ENCODE measurements around the gene SNF8.

SNF8 gene

DNA sequence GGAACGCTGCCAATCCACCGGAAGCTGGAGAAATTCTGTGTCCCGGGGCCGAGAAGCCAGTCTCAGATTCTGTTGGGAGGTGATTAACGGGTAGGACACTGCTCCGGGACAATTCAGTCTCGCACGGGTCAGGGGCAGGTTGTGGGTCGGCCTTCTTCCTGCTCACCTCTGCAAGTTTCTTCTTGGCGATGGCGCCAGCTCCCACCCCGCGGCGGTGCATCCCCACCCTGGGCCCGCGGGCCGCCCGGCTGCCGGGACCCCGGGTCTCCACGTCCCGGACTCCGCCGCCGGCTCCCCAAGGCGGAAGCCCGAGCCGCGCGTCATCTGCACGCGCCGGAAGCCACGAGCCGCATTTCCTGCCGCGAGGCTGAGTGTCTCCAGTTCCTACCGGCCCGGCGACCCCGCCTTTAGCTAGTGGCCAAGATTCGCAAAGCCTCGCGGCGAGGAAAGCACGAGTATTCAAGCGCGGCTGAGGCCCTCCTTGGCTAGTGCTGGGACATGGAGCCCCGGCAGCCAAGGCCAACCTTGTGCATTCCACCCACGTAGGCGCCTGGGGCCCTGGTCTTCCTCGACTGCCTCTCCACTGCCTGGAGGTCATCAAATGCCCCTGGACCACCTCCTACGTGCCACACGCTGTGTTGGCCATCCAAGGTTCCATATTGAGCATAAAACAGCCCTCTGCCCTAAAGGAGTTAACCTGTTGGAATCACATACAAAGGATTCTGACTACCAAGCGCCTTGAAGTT, at the start of gene SNF8:
Gene SNF8 (minus strand): TSS at position 328 of the 746 bp plus-strand sequence. CDS start 108 bp downstream, at position 220.
- Mint-ChIP-seq H3K36me3 (peaks cover 9% of the 10 kb centered on the region), H3K4me1 (peaks cover 9% of the 10 kb centered on the region), H3K4me3 (peak within 1 kb of the TSS; percentile 98), H3K27ac (peak within 1 kb of the TSS; percentile 94), H3K27me3 (peaks cover 3% of the 10 kb centered on the region), H3K9me3 (peaks cover 3% of the 10 kb centered on the region)
- ATAC-seq (ENCODE audit: low read depth) (peak; percentile 97), DNase-seq (ENCODE audit: low spot score in 2 of 2) (peak; percentile 87 to 94)

DNA sequence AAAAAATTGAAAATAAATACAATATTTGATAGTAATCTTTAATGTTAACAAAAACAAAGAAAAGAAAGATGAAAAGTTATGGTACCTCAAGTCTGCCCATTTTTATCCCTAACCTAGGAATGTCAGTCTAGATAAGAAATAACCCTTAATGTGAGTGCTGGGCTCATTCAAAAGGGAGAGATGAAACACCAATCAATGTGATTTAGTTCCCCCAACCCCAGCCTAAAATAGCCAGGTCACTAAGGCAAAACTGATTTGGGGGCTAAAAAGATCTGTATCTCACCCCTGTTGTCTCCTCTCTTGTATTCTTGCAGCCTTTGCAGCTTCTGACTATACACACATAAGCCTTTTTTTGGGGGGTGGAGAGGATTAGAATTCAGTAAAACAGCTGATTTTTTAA, 49.3 kb upstream of the SNF8 start:
- no peak for ATAC-seq (ENCODE audit: low read depth)
- Mint-ChIP-seq H3K36me3 (no peaks in the 10 kb centered on the region), H3K27ac (no peak overlapping the region), H3K27me3 (peaks cover 25% of the 10 kb centered on the region), H3K4me3 (no peak overlapping the region), H3K4me1 (peaks cover 12% of the 10 kb centered on the region), H3K9me3 (no peaks in the 10 kb centered on the region)
- no peak for DNase-seq (ENCODE audit: low spot score in 2 of 2)

DNA sequence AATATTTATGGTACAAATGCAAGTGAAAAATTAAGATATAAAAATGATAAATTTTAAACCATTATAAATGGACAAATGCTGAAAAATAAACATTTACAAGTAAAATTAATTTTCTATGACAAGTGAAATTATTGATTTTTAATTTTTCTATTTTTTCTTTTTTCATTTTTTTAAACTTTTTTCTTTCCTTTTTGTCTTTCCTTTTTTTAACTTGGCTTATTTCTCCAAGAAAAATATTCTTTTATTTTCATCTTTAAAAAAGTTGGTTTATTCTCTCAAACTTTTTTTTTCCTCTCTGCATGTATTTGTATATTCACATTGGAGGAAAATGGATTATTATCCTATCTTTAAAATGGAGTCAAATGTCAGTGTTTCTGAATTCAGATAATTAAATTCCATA, 48.7 kb upstream of the SNF8 start:
- Mint-ChIP-seq H3K36me3 (no peaks in the 10 kb centered on the region), H3K4me1 (peaks cover 12% of the 10 kb centered on the region), H3K4me3 (no peak overlapping the region), H3K27me3 (peaks cover 22% of the 10 kb centered on the region), H3K9me3 (no peaks in the 10 kb centered on the region), H3K27ac (no peak overlapping the region)
- DNase-seq (ENCODE audit: low spot score in 2 of 2): no peak
- no peak for ATAC-seq (ENCODE audit: low read depth)

GRCh38 chr17:48992444-48992843, 47.8 kb upstream of the SNF8 start:
- Mint-ChIP-seq H3K27ac (no peak overlapping the region), H3K27me3 (peaks cover 21% of the 10 kb centered on the region), H3K9me3 (no peaks in the 10 kb centered on the region), H3K36me3 (no peaks in the 10 kb centered on the region), H3K4me1 (peaks cover 7% of the 10 kb centered on the region), H3K4me3 (no peak overlapping the region)
- DNase-seq (ENCODE audit: low spot score in 2 of 2) (no peak), ATAC-seq (ENCODE audit: low read depth) (no peak)

DNA sequence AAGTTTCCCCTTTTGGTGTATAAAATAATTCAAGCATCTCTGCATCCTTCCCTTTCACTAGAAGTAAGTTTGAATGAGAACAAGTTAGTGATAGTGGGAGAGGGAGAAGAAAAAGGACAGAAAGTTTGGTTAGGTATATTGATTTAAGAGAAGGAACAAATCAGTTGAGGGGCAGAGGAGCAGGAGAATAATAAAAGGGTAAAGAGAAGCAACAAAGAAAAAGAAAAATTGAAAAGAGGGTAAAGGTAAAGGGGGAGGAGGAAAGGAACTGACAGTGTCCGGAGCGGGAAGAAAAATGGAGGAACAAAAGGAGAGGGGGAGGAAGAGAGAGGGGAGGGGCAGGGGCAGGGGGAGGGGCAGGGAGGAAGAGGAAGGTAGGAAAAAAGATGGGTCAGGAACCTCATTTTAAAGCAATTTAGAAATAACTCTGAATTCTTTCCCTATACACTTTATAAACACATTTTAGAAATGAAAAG, 46.3 kb upstream of the SNF8 start:
- Mint-ChIP-seq H3K4me3 (no peak overlapping the region), H3K27me3 (peaks cover 16% of the 10 kb centered on the region), H3K9me3 (no peaks in the 10 kb centered on the region), H3K4me1 (no peaks in the 10 kb centered on the region), H3K36me3 (no peaks in the 10 kb centered on the region), H3K27ac (no peak overlapping the region)
- no peak for DNase-seq (ENCODE audit: low spot score in 2 of 2)
- ATAC-seq (ENCODE audit: low read depth): no peak

DNA sequence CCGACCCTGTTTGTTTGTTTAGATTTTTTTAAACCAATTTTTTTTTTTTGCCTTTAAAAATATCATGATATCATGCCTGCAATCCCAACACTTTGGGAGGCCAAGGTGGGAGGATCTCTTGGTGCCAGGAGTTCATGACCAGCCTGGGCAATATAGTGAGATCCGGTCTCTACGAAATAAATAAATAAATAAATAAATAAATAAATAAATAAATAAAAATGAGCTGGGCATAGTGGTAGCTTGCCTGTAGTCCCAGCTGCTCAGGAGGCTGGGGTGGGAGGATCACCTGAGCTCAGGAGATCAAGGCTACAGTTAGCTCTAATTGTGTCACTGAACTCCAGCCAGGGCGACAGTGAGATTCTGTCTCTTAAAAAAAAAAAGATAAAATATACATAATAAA, 44.5 kb upstream of the SNF8 start:
- DNase-seq (ENCODE audit: low spot score in 2 of 2) (no peak), ATAC-seq (ENCODE audit: low read depth) (no peak)
- H3K4me1 Mint-ChIP-seq: no peaks in the 10 kb centered on the region
- peaks cover 11% of the 10 kb centered on the region for H3K27me3 Mint-ChIP-seq
- H3K36me3 Mint-ChIP-seq: no peaks in the 10 kb centered on the region
- no peaks in the 10 kb centered on the region for H3K9me3 Mint-ChIP-seq
- no peak overlapping the region for H3K4me3 Mint-ChIP-seq
- no peak overlapping the region for H3K27ac Mint-ChIP-seq

DNA sequence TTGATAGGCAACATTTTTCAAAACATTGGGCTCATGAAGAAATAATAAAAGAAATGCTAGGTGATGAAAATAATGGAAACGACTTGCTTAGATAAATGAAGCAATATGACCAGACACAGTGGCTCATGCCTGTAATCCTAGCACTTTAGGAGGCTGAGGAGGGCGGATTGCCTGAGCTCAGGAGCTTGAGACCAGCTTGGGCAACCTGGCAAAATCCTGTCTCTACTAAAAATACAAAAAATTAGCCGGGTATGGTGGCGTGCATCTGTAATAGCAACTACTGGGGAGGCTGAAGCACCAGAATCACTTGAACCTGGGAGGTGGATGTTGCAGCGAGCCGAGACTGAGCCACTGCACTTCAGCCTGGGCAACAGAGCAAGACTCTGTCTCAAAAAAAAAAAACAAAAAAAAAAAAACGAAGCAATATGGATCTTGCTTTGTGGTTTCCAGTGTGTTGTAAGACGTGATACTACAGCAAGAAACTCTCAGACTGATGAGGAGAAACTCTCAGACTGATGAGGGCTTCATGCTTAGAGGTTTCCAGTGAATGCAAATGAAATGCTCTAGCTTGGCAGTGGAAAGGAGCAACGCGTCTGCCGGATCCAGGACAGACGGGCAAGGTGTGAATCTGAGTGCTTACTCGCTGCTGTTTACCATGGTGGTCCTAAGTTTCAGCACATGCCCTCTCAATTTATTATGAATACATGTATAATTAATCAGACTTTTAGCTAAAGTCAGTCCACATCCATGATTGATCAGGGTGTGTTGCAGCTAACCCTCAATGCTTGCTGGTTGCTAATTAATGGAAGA, 41.0 kb upstream of the SNF8 start:
- no peak for ATAC-seq (ENCODE audit: low read depth)

GRCh38 chr17:48981927-48982539, 37.4 kb upstream of the SNF8 start:
- no peaks in the 10 kb centered on the region for H3K27me3 Mint-ChIP-seq
- no peak overlapping the region for H3K4me3 Mint-ChIP-seq
- DNase-seq (ENCODE audit: low spot score in 2 of 2): no peak
- ATAC-seq (ENCODE audit: low read depth): no peak
- no peaks in the 10 kb centered on the region for H3K4me1 Mint-ChIP-seq
- no peaks in the 10 kb centered on the region for H3K36me3 Mint-ChIP-seq
- peaks cover 5% of the 10 kb centered on the region for H3K9me3 Mint-ChIP-seq
- H3K27ac Mint-ChIP-seq: no peak overlapping the region

More for the DNA sequence above, 41.0 kb upstream of the SNF8 start:
- Mint-ChIP-seq H3K9me3 (peaks cover 5% of the 10 kb centered on the region), H3K4me1 (no peaks in the 10 kb centered on the region), H3K4me3 (no peak overlapping the region), H3K27me3 (no peaks in the 10 kb centered on the region), H3K27ac (no peak overlapping the region), H3K36me3 (no peaks in the 10 kb centered on the region)
- DNase-seq (ENCODE audit: low spot score in 2 of 2): no peak

DNA sequence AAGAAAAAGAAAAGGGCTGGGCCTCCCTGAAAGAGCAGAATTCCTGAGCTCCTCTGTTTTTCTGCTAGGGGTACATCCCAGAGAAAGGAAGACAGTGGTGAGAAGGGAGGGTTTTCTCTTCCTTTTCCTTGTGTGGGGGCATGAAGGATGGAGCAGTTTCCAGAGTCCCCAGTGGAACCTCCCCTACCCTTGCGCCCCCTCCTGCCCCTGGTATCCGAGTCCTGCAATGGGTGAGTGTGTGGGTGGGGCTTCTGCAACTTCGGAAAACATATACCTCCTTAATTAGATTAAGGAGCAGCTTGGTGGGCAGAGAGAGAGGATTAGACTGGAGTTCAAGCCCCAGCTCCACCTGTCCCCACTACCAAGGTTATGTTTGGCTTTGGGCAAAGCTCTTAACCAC, 29.2 kb upstream of the SNF8 start:
- no peak for ATAC-seq (ENCODE audit: low read depth)
- no peaks in the 10 kb centered on the region for H3K9me3 Mint-ChIP-seq
- no peaks in the 10 kb centered on the region for H3K36me3 Mint-ChIP-seq
- no peaks in the 10 kb centered on the region for H3K4me1 Mint-ChIP-seq
- peaks cover 12% of the 10 kb centered on the region for H3K27me3 Mint-ChIP-seq
- H3K4me3 Mint-ChIP-seq: no peak overlapping the region
- H3K27ac Mint-ChIP-seq: no peak overlapping the region
- DNase-seq (ENCODE audit: low spot score in 2 of 2): no peak

DNA sequence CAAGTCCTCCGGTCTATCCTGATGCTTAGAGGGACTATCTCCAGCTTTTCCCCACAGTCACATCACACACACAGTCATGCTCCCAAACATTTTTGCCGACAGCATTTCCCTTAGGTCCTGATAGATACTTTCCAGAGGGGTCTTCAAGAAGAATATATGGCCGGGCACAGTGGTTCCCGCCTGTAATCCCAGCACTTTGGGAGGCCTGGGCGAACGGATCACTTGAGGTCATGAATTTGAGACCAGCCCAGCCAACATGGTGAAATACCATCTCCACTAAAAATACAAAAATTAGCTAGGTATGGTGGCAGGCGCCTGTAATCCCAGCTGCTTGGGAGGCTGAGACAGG, 28.1 kb upstream of the SNF8 start:
- no peaks in the 10 kb centered on the region for H3K9me3 Mint-ChIP-seq
- H3K4me1 Mint-ChIP-seq: no peaks in the 10 kb centered on the region
- no peaks in the 10 kb centered on the region for H3K36me3 Mint-ChIP-seq
- ATAC-seq (ENCODE audit: low read depth): no peak
- H3K27me3 Mint-ChIP-seq: peaks cover 16% of the 10 kb centered on the region
- H3K27ac Mint-ChIP-seq: no peak overlapping the region
- no peak overlapping the region for H3K4me3 Mint-ChIP-seq
- no peak for DNase-seq (ENCODE audit: low spot score in 2 of 2)

DNA sequence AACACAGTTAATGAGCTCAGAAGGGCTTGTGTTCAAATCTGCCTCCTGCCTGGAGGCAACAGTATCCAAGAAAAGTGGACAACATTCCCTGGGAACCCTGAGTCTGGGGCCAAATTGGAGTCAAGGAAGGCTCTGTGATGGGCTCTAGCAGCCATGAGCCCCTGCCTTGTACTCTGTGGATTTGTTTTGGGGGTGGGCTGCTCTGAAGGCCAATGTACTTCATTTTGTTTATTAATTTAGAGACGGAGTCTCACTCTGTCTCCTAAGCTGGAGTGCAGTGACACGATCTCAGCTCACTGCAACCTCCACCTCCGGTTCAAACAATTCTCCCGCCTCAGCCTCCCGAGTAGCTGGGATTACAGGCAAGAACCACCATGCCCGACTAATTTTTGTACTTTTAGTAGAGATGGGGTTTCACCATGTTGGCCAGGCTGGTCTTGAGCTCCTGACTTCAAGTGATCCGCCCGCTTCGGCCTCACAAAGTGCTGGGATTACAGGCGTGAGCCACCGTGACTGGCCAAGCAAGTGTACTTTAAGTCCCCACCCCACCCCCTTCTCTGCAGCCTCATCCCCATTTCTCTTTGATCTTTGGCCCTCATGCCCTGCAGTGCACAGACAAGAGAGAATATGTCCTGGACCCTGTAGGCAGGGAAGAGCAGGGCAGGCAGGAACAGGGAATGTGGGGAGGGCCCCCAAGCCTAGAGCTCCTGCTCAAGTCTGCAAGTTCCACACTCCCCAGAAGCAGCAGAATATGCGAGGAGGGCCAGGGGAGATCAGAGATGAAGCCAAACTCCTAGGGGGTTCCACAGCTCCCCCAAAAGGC, 26.4 kb upstream of the SNF8 start:
- no peak for ATAC-seq (ENCODE audit: low read depth)

GRCh38 chr17:48970224-48970623, 25.6 kb upstream of the SNF8 start:
- H3K9me3 Mint-ChIP-seq: no peaks in the 10 kb centered on the region
- DNase-seq (ENCODE audit: low spot score in 2 of 2): no peak
- no peaks in the 10 kb centered on the region for H3K36me3 Mint-ChIP-seq
- H3K27ac Mint-ChIP-seq: no peak overlapping the region
- no peak for ATAC-seq (ENCODE audit: low read depth)
- H3K4me3 Mint-ChIP-seq: no peak overlapping the region
- H3K4me1 Mint-ChIP-seq: no peaks in the 10 kb centered on the region
- H3K27me3 Mint-ChIP-seq: peaks cover 22% of the 10 kb centered on the region

More for the DNA sequence above, 26.4 kb upstream of the SNF8 start:
- DNase-seq (ENCODE audit: low spot score in 2 of 2): no peak
- Mint-ChIP-seq H3K4me3 (no peak overlapping the region), H3K27ac (no peak overlapping the region), H3K27me3 (peaks cover 19% of the 10 kb centered on the region), H3K4me1 (no peaks in the 10 kb centered on the region), H3K9me3 (no peaks in the 10 kb centered on the region), H3K36me3 (no peaks in the 10 kb centered on the region)

DNA sequence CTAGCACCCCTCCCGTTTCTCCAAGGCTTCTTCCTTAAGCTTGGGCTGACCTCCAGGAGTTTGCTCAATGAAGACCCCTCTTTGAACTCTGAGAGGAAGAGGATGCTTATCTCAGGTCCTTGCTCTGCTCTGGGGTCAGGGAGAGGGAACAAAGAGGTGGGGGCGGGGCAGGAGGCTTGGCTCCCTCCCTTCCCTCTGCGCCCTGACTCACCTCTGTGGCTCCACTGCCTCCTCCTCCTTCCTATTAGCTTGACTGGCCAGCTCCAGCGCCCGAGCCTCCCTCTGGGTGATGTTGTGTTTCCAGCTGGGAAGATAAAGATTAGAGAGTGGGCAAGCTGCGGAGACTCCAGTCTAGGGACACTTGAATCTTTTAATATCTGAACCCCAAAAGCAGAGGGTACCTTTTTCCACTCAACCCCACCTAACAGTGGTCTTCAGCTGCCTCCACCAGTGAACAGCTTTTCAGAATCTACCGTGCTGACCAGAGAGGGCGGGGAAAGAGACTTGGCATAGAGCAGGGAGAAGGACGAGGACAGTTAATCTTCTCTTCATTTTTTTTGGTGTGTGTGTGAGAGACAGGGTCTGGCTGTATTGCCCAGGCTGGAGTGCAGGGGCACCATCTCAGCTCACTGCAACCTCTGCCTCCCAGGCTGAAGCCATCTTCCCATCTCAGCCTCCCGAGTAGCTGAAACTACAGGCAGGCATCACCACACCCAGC, 17.0 kb upstream of the SNF8 start:
- Mint-ChIP-seq H3K27ac (no peak overlapping the region), H3K4me1 (no peaks in the 10 kb centered on the region), H3K9me3 (no peaks in the 10 kb centered on the region), H3K4me3 (no peak overlapping the region), H3K27me3 (peaks cover 24% of the 10 kb centered on the region), H3K36me3 (no peaks in the 10 kb centered on the region)
- ATAC-seq (ENCODE audit: low read depth): no peak
- no peak for DNase-seq (ENCODE audit: low spot score in 2 of 2)

Measured in memory B cell (primary cell).